ENCODE measurements around the gene MDP1.

DNA sequence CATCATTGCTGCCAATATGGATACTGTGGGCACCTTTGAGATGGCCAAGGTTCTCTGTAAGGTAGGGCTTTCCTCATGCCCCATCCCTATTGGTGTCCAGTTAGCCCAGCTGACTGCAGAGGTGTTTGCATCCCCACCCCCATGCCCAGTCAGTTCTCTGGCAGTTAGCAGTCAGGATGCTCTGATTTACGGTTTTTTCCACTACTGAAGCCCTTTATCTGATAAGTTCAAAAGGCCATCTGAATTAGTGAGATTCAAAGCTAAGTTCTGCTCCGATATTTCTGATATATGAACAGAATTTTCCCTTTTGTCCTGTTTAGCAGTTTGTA lies 17.6 kb upstream of the MDP1 start:
- TF ChIP-seq, protein P1, sequence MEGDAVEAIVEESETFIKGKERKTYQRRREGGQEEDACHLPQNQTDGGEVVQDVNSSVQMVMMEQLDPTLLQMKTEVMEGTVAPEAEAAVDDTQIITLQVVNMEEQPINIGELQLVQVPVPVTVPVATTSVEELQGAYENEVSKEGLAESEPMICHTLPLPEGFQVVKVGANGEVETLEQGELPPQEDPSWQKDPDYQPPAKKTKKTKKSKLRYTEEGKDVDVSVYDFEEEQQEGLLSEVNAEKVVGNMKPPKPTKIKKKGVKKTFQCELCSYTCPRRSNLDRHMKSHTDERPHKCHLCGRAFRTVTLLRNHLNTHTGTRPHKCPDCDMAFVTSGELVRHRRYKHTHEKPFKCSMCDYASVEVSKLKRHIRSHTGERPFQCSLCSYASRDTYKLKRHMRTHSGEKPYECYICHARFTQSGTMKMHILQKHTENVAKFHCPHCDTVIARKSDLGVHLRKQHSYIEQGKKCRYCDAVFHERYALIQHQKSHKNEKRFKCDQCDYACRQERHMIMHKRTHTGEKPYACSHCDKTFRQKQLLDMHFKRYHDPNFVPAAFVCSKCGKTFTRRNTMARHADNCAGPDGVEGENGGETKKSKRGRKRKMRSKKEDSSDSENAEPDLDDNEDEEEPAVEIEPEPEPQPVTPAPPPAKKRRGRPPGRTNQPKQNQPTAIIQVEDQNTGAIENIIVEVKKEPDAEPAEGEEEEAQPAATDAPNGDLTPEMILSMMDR (conservative IDR thresholded peaks at IDR 0.05; ENCODE audit: low read length) = no peak
- TF ChIP-seq EZH2phosphoT487 (IDR thresholded peaks at IDR 0.05; ENCODE audit: borderline replicate concordance, low read depth, low read length) = no peak

Measured in OCI-LY7 (cell line).